Left renal pelvis (tissue), 4 donors: ENCODE measurements around the gene MARS1. TPM values are rescaled to one million over a fixed set of nuclear protein-coding genes. Genes with fewer than 3 reads are reported as not detected.
"Not testable (repeated sequence)": the region's sequence is repeated elsewhere in the genome, so short reads cannot be mapped to it uniquely, and the experiment has no call there.

ENCODE experiments used
- DNase-seq, 4 donors: peaks; one replicate each; pipeline ENCODE4 v3.0.0-alpha.2; 2013; ENCODE audit warnings: low read depth in 4 of 4, low spot score in 3 of 4
- polyA plus RNA-seq, 4 donors: library from polyadenylated mRNA; unstranded; fragments of 120-200 nt; gene quantifications; one replicate each; pipeline ENCODE4 v1.2.1, GENCODE V29; 2013; ENCODE audit not compliant: insufficient read length in 4 of 4

MARS1 gene
- polyA plus RNA-seq, 4 donors: 94.7 to 164 (median 118) TPM

- no peak for DNase-seq
These were observed 59.6 kb downstream of the MARS1 start for GRCh38 chr12:57547288-57548012.

- DNase-seq: no peak
These were observed 60.1 kb downstream of the MARS1 start for GRCh38 chr12:57548013-57548315.

GRCh38 chr12:57548488-57548887, 60.6 kb downstream of the MARS1 start:
- no peak for DNase-seq

- DNase-seq: no peak
These were observed 61.5 kb downstream of the MARS1 start for GRCh38 chr12:57549203-57549908.

GRCh38 chr12:57549909-57550640, 62.2 kb downstream of the MARS1 start, which contains the start of gene KIF5A:
KIF5A (plus strand) TSS chr12:57550044; CDS start chr12:57550272, 228 bp downstream.
- DNase-seq: no peak

GRCh38 chr12:57550641-57551549, 63.0 kb downstream of the MARS1 start:
- no peak for DNase-seq

GRCh38 chr12:57551637-57552305, 63.9 kb downstream of the MARS1 start:
- DNase-seq: no peak

- no peak for DNase-seq
These were observed 64.4 kb downstream of the MARS1 start for GRCh38 chr12:57552306-57552651.

- no peak for DNase-seq
These were observed 65.0 kb downstream of the MARS1 start for GRCh38 chr12:57552835-57553313.

- no peak for DNase-seq
These were observed 65.7 kb downstream of the MARS1 start for GRCh38 chr12:57553343-57554202.

GRCh38 chr12:57554453-57554852, 66.6 kb downstream of the MARS1 start:
- no peak for DNase-seq

GRCh38 chr12:57554897-57555296, 67.0 kb downstream of the MARS1 start:
- no peak for DNase-seq

GRCh38 chr12:57558864-57559263, 71.0 kb downstream of the MARS1 start:
- DNase-seq: no peak

- no peak for DNase-seq
These were observed 72.6 kb downstream of the MARS1 start for GRCh38 chr12:57560516-57560915.

- DNase-seq: not testable (repeated sequence)
These were observed 73.2 kb downstream of the MARS1 start for GRCh38 chr12:57561117-57561516.

- DNase-seq: no peak
These were observed 75.5 kb downstream of the MARS1 start for GRCh38 chr12:57563358-57563757.

GRCh38 chr12:57564178-57564740, 76.4 kb downstream of the MARS1 start:
- no peak for DNase-seq
